ENCODE data around the gene CD300A.

The CD300A gene
- total RNA-seq = 18.4 to 62.4 (median 33.0) reads per million in 4 donors

DNA sequence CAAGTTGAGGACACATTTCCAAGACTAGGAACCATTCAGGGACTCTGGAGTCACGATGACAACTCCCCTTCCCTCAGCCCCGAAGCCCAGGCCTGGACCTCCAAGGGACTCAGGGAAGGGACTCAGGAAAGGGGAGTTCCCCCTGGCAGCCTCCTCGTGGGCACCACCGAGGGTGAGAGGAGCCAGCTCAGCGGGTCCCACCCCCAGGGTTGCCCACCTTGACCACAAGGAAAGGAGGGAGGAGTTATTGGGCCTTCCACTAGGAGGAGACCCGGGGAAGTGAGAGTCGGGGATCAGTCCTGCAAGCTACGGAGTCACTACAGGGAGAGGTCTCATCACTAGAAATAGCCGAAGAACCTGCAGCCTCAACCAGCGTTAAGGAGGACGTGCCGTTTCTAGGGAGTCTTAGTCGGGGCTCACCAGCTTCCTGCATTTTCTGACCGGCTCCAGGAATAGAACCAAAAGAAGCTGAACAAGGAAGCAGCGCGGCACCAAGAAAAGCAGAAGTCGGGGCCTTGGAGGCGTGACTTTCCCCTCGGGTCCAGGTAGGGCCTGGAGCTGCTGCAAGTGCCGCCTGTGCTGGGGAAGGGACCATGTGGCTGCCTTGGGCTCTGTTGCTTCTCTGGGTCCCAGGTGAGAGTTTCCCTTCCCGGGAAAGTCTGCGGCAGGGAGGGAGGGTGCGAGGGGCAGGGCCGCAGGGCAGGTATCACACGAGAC is at the start of gene CD300A:
Gene CD300A (plus strand): TSS at position 524 of the 717 bp plus-strand sequence. CDS start 70 bp downstream, at position 594.
- peak in 1 of 5 donors; percentile 41 for DNase-seq

DNA sequence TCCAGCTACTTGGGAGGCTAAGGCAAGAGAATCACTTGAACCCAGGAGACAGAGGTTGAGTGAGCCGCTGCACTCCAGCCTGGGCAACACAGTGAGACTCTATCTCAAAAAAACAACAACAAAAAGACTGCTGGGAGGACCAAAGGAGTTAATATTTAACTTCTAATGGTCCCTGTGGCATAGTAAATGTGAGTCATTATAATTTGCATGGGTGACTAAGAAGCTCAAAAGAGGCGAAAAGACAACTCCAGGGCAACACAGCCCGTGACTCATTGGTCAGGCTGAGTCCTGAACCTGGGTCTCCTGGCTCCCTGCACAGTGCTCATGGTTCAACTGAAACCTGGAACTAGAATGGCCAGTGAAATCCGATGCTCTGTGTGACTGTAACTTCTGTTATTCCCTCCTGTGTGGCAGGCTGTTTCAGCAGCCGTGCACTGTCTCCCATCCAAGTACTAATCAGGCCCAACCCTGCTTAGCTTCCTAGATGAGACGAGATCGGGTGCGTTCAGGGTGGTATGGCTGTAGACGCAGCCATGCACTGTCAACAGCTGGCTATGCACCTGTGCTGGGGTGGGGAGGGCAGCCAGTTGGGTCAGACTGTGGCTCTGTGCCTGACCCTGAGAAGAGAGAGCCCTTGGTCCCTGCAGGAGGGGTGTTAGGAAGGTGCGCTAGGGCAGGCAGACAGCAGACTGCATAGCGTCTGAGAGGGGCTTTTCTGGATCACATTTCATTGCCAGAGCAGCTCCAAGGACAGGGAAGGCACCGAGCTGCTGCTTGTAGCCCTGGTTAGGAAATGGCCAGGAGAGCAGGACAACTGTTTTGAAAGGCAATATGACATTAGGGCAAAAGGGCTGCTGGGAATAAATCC is 49.0 kb upstream of the CD300A start:
- DNase-seq = no peak

DNA sequence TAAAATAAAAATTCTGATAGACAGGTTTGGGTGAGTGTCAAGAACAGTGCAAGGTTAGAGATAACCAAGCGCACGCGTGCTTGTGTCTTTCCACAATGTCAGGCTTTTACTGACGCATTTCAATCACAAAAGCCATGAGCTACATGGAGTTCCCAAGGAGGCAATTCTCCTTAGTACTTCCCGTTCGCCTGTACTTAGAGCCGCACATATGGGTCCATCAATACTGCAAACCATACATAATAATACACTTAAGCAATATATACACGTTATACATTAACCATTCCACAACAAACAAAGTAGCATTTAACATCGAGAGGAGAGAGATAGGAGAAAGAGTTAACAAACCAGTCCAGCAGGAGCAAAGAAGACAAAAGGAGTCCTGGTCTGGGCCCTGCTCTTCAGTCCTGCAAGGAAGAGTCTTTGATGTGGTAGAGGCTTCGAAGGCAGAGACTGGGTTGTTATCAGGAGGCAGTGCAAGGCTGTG is 46.5 kb upstream of the CD300A start:
- DNase-seq = no peak

DNA sequence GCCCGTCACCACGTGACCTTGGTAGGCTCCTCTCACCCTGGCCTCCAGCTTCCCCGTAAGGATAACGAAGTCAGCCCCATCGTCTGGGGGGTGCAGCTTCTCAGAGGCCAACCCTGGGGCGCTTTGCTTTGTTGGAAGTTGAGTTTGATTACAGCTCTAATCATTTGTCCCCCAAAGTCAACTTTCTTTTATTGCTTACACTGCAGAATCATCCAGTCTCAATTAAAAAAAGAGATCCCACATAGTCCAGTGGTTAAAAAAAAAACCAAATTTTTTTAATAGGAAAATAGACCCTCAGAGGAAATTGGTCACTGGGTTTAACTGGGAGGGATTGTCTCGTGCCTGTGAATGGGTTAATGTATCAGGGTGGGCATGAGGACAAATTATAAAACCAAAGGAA is 42.3 kb upstream of the CD300A start:
- DNase-seq = no peak

DNA sequence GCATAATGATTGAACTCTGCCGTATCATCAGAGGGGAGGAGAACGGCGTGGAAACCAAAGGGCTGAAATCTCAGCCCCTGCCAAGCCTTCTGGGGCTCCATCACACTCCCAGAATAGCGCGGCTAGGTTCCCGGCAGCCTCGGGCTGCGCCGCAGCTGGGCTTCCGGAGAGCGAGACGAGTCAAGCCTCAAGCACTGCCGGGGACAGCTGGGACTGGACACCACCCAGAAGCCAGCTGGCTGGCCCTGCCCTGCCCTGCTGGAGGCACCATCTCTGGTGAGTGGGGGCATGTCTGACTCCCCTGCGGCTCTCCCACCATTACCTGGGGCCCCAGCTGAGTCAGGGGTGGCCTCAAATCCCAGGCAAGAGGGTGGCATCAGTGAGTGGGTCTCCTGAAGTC is 41.8 kb upstream of the CD300A start:
- DNase-seq = no peak

- DNase-seq = no peak
These were observed 39.8 kb upstream of the CD300A start for GRCh38 chr17:74426551-74427047.

DNA sequence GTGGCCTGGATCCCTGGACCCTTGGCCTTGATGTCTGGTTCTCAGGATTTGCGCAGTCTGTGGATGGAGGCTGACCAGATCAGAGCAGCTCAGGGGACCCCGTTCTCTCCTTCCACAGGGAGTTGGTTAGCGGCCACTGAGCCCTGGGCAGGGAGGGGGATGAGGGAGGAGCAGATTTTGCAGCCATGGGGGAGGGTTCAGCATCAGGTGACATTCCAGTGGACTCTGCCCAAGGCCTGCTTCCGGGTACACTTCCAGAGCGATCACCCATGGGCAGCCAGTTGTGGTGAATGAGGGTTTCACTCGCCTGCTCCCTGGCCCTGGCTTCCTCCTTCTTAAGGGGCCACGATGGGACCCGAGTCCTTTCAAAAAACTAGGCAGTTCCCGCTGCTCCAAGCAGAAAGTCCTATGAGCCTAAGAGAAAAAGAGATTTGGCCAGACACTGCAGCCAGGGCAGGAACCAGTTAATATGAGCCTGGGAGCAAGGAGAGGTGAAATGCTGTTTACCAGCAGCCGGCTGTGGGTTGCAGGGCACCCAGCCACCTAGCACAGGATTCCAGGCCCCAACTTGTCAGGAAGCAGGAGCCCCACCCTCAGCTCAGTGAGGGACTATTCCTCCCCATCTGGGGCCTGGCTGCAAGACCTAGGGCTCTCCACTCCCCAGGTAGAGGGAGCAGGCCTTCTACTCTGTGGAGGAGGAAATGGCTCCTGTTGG is 39.2 kb upstream of the CD300A start:
- no peak for DNase-seq

GRCh38 chr17:74427763-74428153 is 38.7 kb upstream of the CD300A start:
- no peak for DNase-seq

GRCh38 chr17:74429604-74430384 is 36.6 kb upstream of the CD300A start:
- DNase-seq = no peak

DNA sequence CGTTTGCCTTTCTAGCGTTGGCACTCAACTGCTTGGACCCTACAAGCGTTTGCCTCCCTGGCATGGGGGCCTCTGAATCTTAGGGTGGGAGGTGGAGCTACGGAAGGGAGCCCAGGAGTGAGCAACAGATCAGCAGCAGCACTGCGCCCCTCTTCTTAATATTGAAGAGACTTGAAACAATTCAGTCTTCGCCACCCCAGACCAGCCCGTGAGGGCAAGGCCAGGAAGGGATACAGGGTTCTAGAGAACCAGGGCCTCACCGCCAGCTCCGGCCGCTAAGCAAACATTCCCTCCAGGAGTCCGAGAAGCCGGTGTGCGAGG is 36.1 kb upstream of the CD300A start:
- no peak for DNase-seq

DNA sequence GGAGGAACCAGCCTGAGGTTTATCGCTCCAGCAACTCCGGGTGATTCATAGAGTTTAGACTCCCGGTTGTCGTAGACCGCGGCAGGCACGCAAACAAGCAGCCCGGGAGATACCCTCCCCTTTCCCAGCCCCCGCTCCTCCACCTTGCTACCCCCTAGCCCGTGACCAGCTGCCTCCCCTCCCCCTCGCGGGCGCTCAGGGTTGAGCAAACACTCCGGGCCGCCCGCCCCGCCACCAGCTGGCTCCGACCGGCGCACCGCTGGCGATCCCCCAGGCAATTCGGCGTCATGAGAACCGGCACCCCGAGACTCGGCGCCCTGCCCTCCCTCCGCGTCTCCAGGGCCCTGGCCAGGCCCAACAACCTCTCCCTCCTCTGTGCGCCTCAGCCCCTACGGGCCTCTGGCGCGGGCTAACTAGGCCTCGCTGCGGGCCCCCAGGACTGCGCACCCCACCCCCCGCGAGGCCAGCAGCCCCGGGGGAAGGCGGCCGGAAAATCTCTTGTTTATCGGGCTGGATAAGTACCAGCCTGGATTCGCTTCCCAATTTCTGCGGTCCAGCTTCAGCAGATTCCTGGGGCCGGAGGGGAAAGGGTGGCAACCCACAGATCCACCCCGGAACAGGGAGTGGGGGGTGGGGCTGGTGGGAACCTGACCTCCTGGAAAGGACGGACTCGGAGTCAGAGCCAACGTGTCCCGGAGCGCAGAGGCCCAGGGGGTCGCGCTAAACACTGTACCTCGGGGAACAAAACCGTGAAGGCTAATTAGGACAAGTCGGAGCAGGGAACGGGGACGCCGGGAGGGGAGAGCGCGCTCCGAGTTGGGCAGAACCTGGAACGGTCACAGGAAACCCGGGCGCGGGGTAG is 35.5 kb upstream of the CD300A start:
- no peak for DNase-seq

GRCh38 chr17:74431568-74432423 is 34.6 kb upstream of the CD300A start, which contains the start of gene GPRC5C:
Gene GPRC5C, plus strand, starts transcription at chr17:74432088. Its CDS starts 7,689 bp downstream, at chr17:74439777.
- peak in 3 of 5 donors; percentile 18 to 48 (median 20) for DNase-seq

DNA sequence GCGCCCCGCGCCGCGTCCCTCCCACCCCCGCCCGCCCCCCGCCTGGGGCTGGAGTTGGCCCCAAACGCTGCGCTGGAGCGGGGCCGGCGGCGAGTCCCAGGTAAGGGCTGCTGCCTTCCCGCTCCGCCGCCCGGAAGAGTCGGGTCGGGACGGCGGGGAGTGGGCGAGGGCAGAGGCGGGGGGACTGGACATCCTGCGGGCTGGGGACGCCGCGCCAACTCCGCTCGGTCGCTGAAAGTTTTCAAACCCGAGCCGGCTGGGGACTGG is 34.1 kb upstream of the CD300A start:
- no peak for DNase-seq

GRCh38 chr17:74432766-74433391 is 33.6 kb upstream of the CD300A start:
- DNase-seq = no peak

DNA sequence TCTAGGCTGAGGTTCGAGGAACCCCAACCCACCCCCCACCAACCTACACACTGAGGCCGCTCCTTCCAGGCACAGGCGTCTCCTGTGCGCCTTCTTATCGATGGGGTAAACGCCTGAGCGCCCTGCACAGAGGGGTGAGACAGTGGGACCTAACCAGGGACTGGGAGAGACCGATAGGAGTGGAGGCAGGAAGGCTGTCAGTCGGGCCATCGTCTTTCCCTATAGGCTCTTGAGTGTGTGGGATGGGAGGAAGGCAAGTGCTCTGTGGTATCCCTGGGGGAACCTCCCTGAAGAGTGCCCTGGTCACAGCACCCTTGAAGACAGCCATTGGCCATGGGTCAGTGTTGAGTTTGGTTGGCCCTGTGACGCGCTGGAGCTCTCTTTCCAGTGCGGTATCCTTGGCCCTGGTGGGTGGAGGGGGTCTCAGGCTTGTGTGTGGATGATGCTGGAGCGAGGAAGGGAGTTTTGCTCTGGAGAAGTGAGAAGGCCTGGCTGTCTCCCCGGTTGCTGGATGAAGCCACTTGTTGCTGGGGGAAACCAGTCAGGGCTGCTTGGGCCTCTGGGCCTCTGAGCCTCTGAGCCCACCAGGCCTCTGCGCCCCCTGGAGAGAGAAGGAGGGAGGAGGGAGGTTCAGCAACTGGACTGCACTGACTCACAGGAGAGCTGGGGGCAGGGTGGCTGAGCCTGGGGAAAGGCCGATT is 32.9 kb upstream of the CD300A start:
- DNase-seq = no peak

GRCh38 chr17:74435775-74436359 is 30.6 kb upstream of the CD300A start:
- DNase-seq = no peak

DNA sequence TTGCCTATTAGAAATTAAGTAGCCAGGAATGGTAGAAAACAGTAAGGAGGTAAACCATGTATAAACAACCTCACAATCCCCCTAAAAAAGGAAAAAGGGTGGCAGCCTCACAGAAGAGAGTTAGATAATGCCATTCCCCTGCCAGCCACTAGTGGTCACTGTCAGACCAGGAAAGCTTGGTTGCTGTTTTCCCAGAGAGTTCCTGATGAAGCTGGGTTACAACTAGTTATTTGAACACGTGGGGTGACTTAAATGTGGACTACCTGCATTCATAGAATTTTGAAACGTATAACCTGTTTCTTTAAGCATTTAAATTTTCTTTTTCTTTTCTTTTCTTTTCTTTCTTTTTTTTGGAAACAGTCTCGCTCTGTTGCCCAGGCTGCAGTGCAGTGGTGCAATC is 28.7 kb upstream of the CD300A start:
- no peak for DNase-seq

DNA sequence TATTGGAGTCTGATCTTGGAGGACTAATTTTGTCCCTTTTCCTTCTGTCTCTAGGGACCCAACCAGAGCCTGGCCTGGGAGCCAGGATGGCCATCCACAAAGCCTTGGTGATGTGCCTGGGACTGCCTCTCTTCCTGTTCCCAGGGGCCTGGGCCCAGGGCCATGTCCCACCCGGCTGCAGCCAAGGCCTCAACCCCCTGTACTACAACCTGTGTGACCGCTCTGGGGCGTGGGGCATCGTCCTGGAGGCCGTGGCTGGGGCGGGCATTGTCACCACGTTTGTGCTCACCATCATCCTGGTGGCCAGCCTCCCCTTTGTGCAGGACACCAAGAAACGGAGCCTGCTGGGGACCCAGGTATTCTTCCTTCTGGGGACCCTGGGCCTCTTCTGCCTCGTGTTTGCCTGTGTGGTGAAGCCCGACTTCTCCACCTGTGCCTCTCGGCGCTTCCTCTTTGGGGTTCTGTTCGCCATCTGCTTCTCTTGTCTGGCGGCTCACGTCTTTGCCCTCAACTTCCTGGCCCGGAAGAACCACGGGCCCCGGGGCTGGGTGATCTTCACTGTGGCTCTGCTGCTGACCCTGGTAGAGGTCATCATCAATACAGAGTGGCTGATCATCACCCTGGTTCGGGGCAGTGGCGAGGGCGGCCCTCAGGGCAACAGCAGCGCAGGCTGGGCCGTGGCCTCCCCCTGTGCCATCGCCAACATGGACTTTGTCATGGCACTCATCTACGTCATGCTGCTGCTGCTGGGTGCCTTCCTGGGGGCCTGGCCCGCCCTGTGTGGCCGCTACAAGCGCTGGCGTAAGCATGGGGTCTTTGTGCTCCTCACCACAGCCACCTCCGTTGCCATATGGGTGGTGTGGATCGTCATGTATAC is 26.5 kb upstream of the CD300A start:
- DNase-seq = no peak
